ENCODE data around the gene PHETA1.
"Not testable (repeated sequence)": the region's sequence is repeated elsewhere in the genome, so short reads cannot be mapped to it uniquely, and the experiment has no call there.

The PHETA1 gene

GRCh38 chr12:111349748-111350520 lies 19.0 kb downstream of the PHETA1 start:
- no peak for DNase-seq (ENCODE audit: low read depth in 3 of 3)

GRCh38 chr12:111349101-111349747 lies 19.7 kb downstream of the PHETA1 start:
- DNase-seq (ENCODE audit: low read depth in 3 of 3): no peak

- no peak for DNase-seq (ENCODE audit: low read depth in 3 of 3)
Observed at GRCh38 chr12:111347891-111348644, 20.8 kb downstream of the PHETA1 start.

- DNase-seq (ENCODE audit: low read depth in 3 of 3): no peak
Observed at GRCh38 chr12:111344254-111344875, 24.5 kb downstream of the PHETA1 start.

GRCh38 chr12:111343181-111343580 lies 25.7 kb downstream of the PHETA1 start:
- no peak for DNase-seq (ENCODE audit: low read depth in 3 of 3)

- no peak for DNase-seq (ENCODE audit: low read depth in 3 of 3)
Observed at GRCh38 chr12:111342376-111342775, 26.5 kb downstream of the PHETA1 start.

GRCh38 chr12:111341426-111342065 lies 27.3 kb downstream of the PHETA1 start:
- DNase-seq (ENCODE audit: low read depth in 3 of 3): no peak

GRCh38 chr12:111340680-111341079 lies 28.2 kb downstream of the PHETA1 start:
- DNase-seq (ENCODE audit: low read depth in 3 of 3): not testable (repeated sequence)

GRCh38 chr12:111340231-111340630 lies 28.7 kb downstream of the PHETA1 start:
- no peak for DNase-seq (ENCODE audit: low read depth in 3 of 3)

GRCh38 chr12:111339321-111339938 lies 29.5 kb downstream of the PHETA1 start:
- DNase-seq (ENCODE audit: low read depth in 3 of 3): no peak

GRCh38 chr12:111338096-111338495 lies 30.8 kb downstream of the PHETA1 start:
- no peak for DNase-seq (ENCODE audit: low read depth in 3 of 3)

- no peak for DNase-seq (ENCODE audit: low read depth in 3 of 3)
Observed at GRCh38 chr12:111337371-111337770, 31.5 kb downstream of the PHETA1 start.

GRCh38 chr12:111336411-111336810 lies 32.5 kb downstream of the PHETA1 start:
- DNase-seq (ENCODE audit: low read depth in 3 of 3): not testable (repeated sequence)

- no peak for DNase-seq (ENCODE audit: low read depth in 3 of 3)
Observed at GRCh38 chr12:111335811-111336210, 33.1 kb downstream of the PHETA1 start.

- not testable (repeated sequence) for DNase-seq (ENCODE audit: low read depth in 3 of 3)
Observed at GRCh38 chr12:111335301-111335700, 33.6 kb downstream of the PHETA1 start.

- no peak for DNase-seq (ENCODE audit: low read depth in 3 of 3)
Observed at GRCh38 chr12:111334393-111334915, 34.4 kb downstream of the PHETA1 start.

GRCh38 chr12:111330800-111331752 lies 37.8 kb downstream of the PHETA1 start:
- DNase-seq (ENCODE audit: low read depth in 3 of 3): no peak

GRCh38 chr12:111328138-111328537 lies 40.8 kb downstream of the PHETA1 start:
- no peak for DNase-seq (ENCODE audit: low read depth in 3 of 3)

- no peak for DNase-seq (ENCODE audit: low read depth in 3 of 3)
Observed at GRCh38 chr12:111327474-111327873, 41.4 kb downstream of the PHETA1 start.
